Measurements from ENCODE around the gene MPI. TPM values are rescaled to one million over a fixed set of nuclear protein-coding genes. Genes with fewer than 3 reads are reported as not detected.

The MPI gene
- total RNA-seq, 1 donor from 2014 or later: 28.2 TPM

GRCh38 chr15:74869372-74869725, 20.5 kb upstream of the MPI start:
- Mint-ChIP-seq H3K36me3 (ENCODE audit: low read depth) (peaks cover under 1% of the 10 kb centered on the region), H3K9me3 (ENCODE audit: low read depth) (no peaks in the 10 kb centered on the region), H3K4me3 (ENCODE audit: unreplicated experiment) (no peak overlapping the region), H3K27me3 (ENCODE audit: low read depth) (no peaks in the 10 kb centered on the region), H3K4me1 (ENCODE audit: low read depth) (peaks cover 78% of the 10 kb centered on the region), H3K27ac (ENCODE audit: unreplicated experiment) (peak overlapping the region; percentile 96)
- no peak for TF ChIP-seq CTCF (IDR thresholded peaks at IDR 0.05)
- DNase-seq (ENCODE audit: low spot score): no peak

- H3K9me3 Mint-ChIP-seq (ENCODE audit: low read depth): no peaks in the 10 kb centered on the region
- DNase-seq (ENCODE audit: low spot score): no peak
- TF ChIP-seq CTCF (IDR thresholded peaks at IDR 0.05): no peak
These were observed 20.0 kb upstream of the MPI start for GRCh38 chr15:74869726-74870407.

GRCh38 chr15:74870436-74871215, 19.2 kb upstream of the MPI start:
- H3K4me1 Mint-ChIP-seq (ENCODE audit: low read depth): peaks cover 69% of the 10 kb centered on the region
- peak overlapping the region; percentile 96 for H3K27ac Mint-ChIP-seq (ENCODE audit: unreplicated experiment)
- TF ChIP-seq CTCF (IDR thresholded peaks at IDR 0.05): no peak

More at GRCh38 chr15:74869726-74870407, 20.0 kb upstream of the MPI start:
- Mint-ChIP-seq H3K36me3 (ENCODE audit: low read depth) (no peaks in the 10 kb centered on the region), H3K4me3 (ENCODE audit: unreplicated experiment) (peak overlapping the region; percentile 62), H3K27me3 (ENCODE audit: low read depth) (no peaks in the 10 kb centered on the region), H3K27ac (ENCODE audit: unreplicated experiment) (peak overlapping the region; percentile 96), H3K4me1 (ENCODE audit: low read depth) (peaks cover 73% of the 10 kb centered on the region)

GRCh38 chr15:74872702-74873035, 17.2 kb upstream of the MPI start:
- Mint-ChIP-seq H3K4me3 (ENCODE audit: unreplicated experiment) (peak overlapping the region; percentile 90), H3K27ac (ENCODE audit: unreplicated experiment) (peak overlapping the region; percentile 98), H3K27me3 (ENCODE audit: low read depth) (no peaks in the 10 kb centered on the region), H3K9me3 (ENCODE audit: low read depth) (no peaks in the 10 kb centered on the region), H3K36me3 (ENCODE audit: low read depth) (no peaks in the 10 kb centered on the region), H3K4me1 (ENCODE audit: low read depth) (peaks cover 50% of the 10 kb centered on the region)
- DNase-seq (ENCODE audit: low spot score): no peak
- no peak for TF ChIP-seq CTCF (IDR thresholded peaks at IDR 0.05)

More at GRCh38 chr15:74870436-74871215, 19.2 kb upstream of the MPI start:
- Mint-ChIP-seq H3K4me3 (ENCODE audit: unreplicated experiment) (peak overlapping the region; percentile 62), H3K36me3 (ENCODE audit: low read depth) (no peaks in the 10 kb centered on the region), H3K9me3 (ENCODE audit: low read depth) (no peaks in the 10 kb centered on the region), H3K27me3 (ENCODE audit: low read depth) (no peaks in the 10 kb centered on the region)
- DNase-seq (ENCODE audit: low spot score): no peak

GRCh38 chr15:74873036-74873755, 16.6 kb upstream of the MPI start, which contains the start of gene SCAMP2:
Gene SCAMP2, minus strand, starts transcription at chr15:74873365. Its CDS starts 110 bp downstream, at chr15:74873255.
- Mint-ChIP-seq H3K27me3 (ENCODE audit: low read depth) (no peaks in the 10 kb centered on the region), H3K4me1 (ENCODE audit: low read depth) (peaks cover 45% of the 10 kb centered on the region), H3K27ac (ENCODE audit: unreplicated experiment) (peak within 1 kb of the TSS; percentile 98), H3K36me3 (ENCODE audit: low read depth) (no peaks in the 10 kb centered on the region), H3K9me3 (ENCODE audit: low read depth) (no peaks in the 10 kb centered on the region), H3K4me3 (ENCODE audit: unreplicated experiment) (peak within 1 kb of the TSS; percentile 90)
- peak; percentile 98 for DNase-seq (ENCODE audit: low spot score)
- TF ChIP-seq CTCF (IDR thresholded peaks at IDR 0.05): no peak
